WTC11 (cell line): ENCODE data around the gene JUND. TPM values are rescaled to one million over a fixed set of nuclear protein-coding genes. Genes with fewer than 3 reads are reported as not detected.

ENCODE experiments used
- ATAC-seq: fragments of 200-7000 bp; cut with Tn5 transposase; 2 replicates; pipeline ENCODE4 v1.10.0; 2021; ENCODE audit warnings: mild to moderate bottlenecking, moderate library complexity
- CTCF ChIA-PET: fragments of 300-600 bp; sonication (Branson Sonifier 250); formaldehyde crosslinking; loops from one replicate; lab custom pipeline; 2021; ENCODE audit warnings: antibody characterized with exemption; lab: Charles Lee
- POLR2A ChIA-PET: fragments of 350-600 bp; sonication (Branson Sonifier 250); formaldehyde crosslinking; loops from one replicate; lab custom pipeline; 2021; ENCODE audit warnings: antibody characterized with exemption; lab: Charles Lee
- DNase-seq: peaks from one replicate; pipeline ENCODE4 v3.0.0; 2021; ENCODE audit warnings: low spot score
- H3K27ac Mint-ChIP-seq: 2 replicates; pipeline ENCODE4 v1.8.0; 2021; ENCODE audit warnings: mixed read lengths
- H3K27me3 Mint-ChIP-seq: 2 replicates; pipeline ENCODE4 v1.8.0; 2021; ENCODE audit warnings: low read depth, mild to moderate bottlenecking, moderate library complexity, mixed read lengths
- H3K36me3 Mint-ChIP-seq: 2 replicates; pipeline ENCODE4 v1.8.0; 2021; ENCODE audit warnings: mixed read lengths
- H3K4me1 Mint-ChIP-seq: 2 replicates; pipeline ENCODE4 v1.8.0; 2022; ENCODE audit warnings: mixed read lengths
- H3K4me3 Mint-ChIP-seq: 2 replicates; pipeline ENCODE4 v1.8.0; 2021; ENCODE audit warnings: mild to moderate bottlenecking, moderate library complexity, mixed read lengths
- H3K9me3 Mint-ChIP-seq: 2 replicates; pipeline ENCODE4 v1.8.0; 2021; ENCODE audit warnings: mixed read lengths
- AR ChIP-seq: fragments of 250-450 bp; sonication (Bioruptor Pico); IDR thresholded peaks from 2 replicates; pipeline ENCODE4 v1.9.0; 2021; ENCODE audit warnings: mild to moderate bottlenecking
- ATF3 ChIP-seq: sonication (generic); formaldehyde crosslinking; conservative IDR thresholded peaks from 2 replicates; pipeline ENCODE4 v1.8.1; 2022; ENCODE audit warnings: mild to moderate bottlenecking, missing genetic modification reagents
- EMX1 ChIP-seq: fragments of 250-450 bp; sonication (Bioruptor Pico); IDR thresholded peaks from 2 replicates; pipeline ENCODE4 v1.8.0; 2021; ENCODE audit warnings: mild to moderate bottlenecking
- GRHL2 ChIP-seq: fragments of 250-450 bp; sonication (Bioruptor Pico); IDR thresholded peaks from 2 replicates; pipeline ENCODE4 v1.8.0; 2022; ENCODE audit warnings: mild to moderate bottlenecking, moderate library complexity; ENCODE audit not compliant: insufficient replicate concordance, severe bottlenecking
- GTF2I ChIP-seq: fragments of 250-450 bp; sonication (Bioruptor Pico); conservative IDR thresholded peaks from 2 replicates; pipeline ENCODE4 v1.4.0; 2021; ENCODE audit warnings: mild to moderate bottlenecking
- HMGA2 ChIP-seq: fragments of 250-450 bp; sonication (Bioruptor Pico); IDR thresholded peaks from 2 replicates; pipeline ENCODE4 v1.4.0; 2021; ENCODE audit warnings: mild to moderate bottlenecking, moderate library complexity
- JAZF1 ChIP-seq: fragments of 250-450 bp; sonication (Bioruptor Pico); IDR thresholded peaks from 2 replicates; pipeline ENCODE4 v1.9.0; 2021; ENCODE audit warnings: moderate library complexity, mild to moderate bottlenecking, inconsistent platforms
- JUN ChIP-seq: sonication (generic); formaldehyde crosslinking; IDR thresholded peaks from 2 replicates; pipeline ENCODE4 v1.8.0; 2023; ENCODE audit warnings: mild to moderate bottlenecking, missing genetic modification reagents
- NR2C2 ChIP-seq: sonication (generic); formaldehyde crosslinking; IDR thresholded peaks from 2 replicates; pipeline ENCODE4 v1.8.0; 2022; ENCODE audit warnings: mild to moderate bottlenecking, missing genetic modification reagents
- PREB ChIP-seq: sonication (generic); formaldehyde crosslinking; IDR thresholded peaks from 2 replicates; pipeline ENCODE4 v1.8.1; 2022; ENCODE audit warnings: mild to moderate bottlenecking, missing genetic modification reagents, moderate library complexity, borderline replicate concordance
- PRRX2 ChIP-seq: fragments of 250-450 bp; sonication (Bioruptor Pico); IDR thresholded peaks from 2 replicates; pipeline ENCODE4 v1.8.0; 2021; ENCODE audit warnings: mild to moderate bottlenecking
- RORB ChIP-seq: fragments of 250-450 bp; sonication (Bioruptor Pico); IDR thresholded peaks from 2 replicates; pipeline ENCODE4 v1.9.0; 2021; ENCODE audit warnings: mild to moderate bottlenecking
- SOX15 ChIP-seq: fragments of 250-450 bp; sonication (Bioruptor Pico); IDR thresholded peaks from 2 replicates; pipeline ENCODE4 v1.9.0; 2021; ENCODE audit warnings: mild to moderate bottlenecking
- TEAD4 ChIP-seq: sonication (generic); formaldehyde crosslinking; IDR thresholded peaks from 2 replicates; pipeline ENCODE4 v1.8.0; 2022; ENCODE audit warnings: mild to moderate bottlenecking, missing genetic modification reagents
- ZNF317 ChIP-seq: sonication (generic); formaldehyde crosslinking; IDR thresholded peaks from 2 replicates; pipeline ENCODE4 v1.8.1; 2023; ENCODE audit warnings: low read depth, mild to moderate bottlenecking, moderate library complexity, missing genetic modification reagents, borderline replicate concordance
- total RNA-seq: library from RNA; stranded (reverse); gene quantifications from 3 replicates; pipeline ENCODE4 v1.2.3, GENCODE V29; 2021
- TF ChIP-seq, protein P1 (sequence below): sonication (generic); formaldehyde crosslinking; IDR thresholded peaks from 2 replicates; pipeline ENCODE4 v1.8.1; 2022; ENCODE audit warnings: low read depth, missing genetic modification reagents, borderline replicate concordance
- TF ChIP-seq, protein P2 (sequence below): sonication (generic); formaldehyde crosslinking; IDR thresholded peaks from 2 replicates; pipeline ENCODE4 v1.8.0; 2022; ENCODE audit warnings: mild to moderate bottlenecking, missing genetic modification reagents
- TF ChIP-seq, protein P3 (sequence below): sonication (generic); formaldehyde crosslinking; IDR thresholded peaks from 2 replicates; pipeline ENCODE4 v1.8.1; 2022; ENCODE audit warnings: low read depth, mild to moderate bottlenecking, moderate library complexity, missing genetic modification reagents, borderline replicate concordance

The JUND gene
- total RNA-seq, 1 experiment from 2014 or later, result 121 TPM

- H3K4me1 Mint-ChIP-seq, result peaks cover 41% of the 10 kb centered on the region
- peaks cover 9% of the 10 kb centered on the region for H3K27me3 Mint-ChIP-seq
- H3K9me3 Mint-ChIP-seq, result no peaks in the 10 kb centered on the region
- 0 out of 2 replicates have a peak, but pooled peaks cover under 1% of the 10 kb centered on the region for H3K36me3 Mint-ChIP-seq
- POLR2A ChIA-PET, result no interaction called here
- CTCF ChIA-PET, result interaction anchor here (0.9 kb wide), 1 partner anchor 44 kb away, joined by 4 read pairs; no protein-coding TSS in a partner anchor
- no peak overlapping the region for H3K4me3 Mint-ChIP-seq
- TF ChIP-seq PREB (CRISPR knock-in tag) (no peak), SOX15 (no peak), NR2C2 (CRISPR knock-in tag) (no peak), ATF3 (CRISPR knock-in tag) (no peak)
- TF ChIP-seq, protein P1, sequence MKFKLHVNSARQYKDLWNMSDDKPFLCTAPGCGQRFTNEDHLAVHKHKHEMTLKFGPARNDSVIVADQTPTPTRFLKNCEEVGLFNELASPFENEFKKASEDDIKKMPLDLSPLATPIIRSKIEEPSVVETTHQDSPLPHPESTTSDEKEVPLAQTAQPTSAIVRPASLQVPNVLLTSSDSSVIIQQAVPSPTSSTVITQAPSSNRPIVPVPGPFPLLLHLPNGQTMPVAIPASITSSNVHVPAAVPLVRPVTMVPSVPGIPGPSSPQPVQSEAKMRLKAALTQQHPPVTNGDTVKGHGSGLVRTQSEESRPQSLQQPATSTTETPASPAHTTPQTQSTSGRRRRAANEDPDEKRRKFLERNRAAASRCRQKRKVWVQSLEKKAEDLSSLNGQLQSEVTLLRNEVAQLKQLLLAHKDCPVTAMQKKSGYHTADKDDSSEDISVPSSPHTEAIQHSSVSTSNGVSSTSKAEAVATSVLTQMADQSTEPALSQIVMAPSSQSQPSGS (CRISPR knock-in tag), result no peak
- DNase-seq (no peak), ATAC-seq (no peak)
- H3K27ac Mint-ChIP-seq, result no peak overlapping the region; the same call in 1 of the 2 replicates
Observed at GRCh38 chr19:18284712-18285360, 3.4 kb upstream of the JUND start.

DNA sequence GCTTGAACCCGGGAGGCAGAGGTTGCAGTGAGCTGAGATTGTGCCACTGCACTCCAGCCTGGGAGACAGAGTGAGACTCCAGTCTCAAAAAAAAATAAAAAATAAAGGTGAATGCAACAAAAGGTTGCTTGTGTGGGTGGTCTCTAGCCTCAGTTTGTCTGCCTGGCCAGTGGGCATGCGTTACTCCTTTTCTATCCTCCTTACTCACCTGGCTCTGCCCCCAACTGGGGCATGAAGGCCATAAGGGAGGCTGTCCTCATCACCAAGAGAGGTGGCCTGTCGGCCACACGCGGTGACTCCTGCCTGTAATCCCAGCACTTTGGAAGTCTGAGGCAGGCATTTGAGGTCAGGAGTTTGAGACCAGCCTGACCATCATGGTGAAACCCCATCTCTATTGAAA is 1.9 kb upstream of the JUND start:
- ATAC-seq, result no peak
- CTCF ChIA-PET, result no interaction called here
- TF ChIP-seq, protein P1 (CRISPR knock-in tag), result no peak
- TF ChIP-seq RORB (no peak), GRHL2 (no peak), TEAD4 (CRISPR knock-in tag) (no peak), JAZF1 (CRISPR knock-in tag) (no peak), ZNF317 (CRISPR knock-in tag) (no peak), JUN (no peak), EMX1 (no peak)
- TF ChIP-seq, protein P2, sequence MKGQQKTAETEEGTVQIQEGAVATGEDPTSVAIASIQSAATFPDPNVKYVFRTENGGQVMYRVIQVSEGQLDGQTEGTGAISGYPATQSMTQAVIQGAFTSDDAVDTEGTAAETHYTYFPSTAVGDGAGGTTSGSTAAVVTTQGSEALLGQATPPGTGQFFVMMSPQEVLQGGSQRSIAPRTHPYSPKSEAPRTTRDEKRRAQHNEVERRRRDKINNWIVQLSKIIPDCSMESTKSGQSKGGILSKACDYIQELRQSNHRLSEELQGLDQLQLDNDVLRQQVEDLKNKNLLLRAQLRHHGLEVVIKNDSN, result no peak
- TF ChIP-seq, all 79 proteins: peak for 0
- Mint-ChIP-seq H3K4me1 (peaks cover 44% of the 10 kb centered on the region), H3K4me3 (no peak overlapping the region), H3K27ac (no peak overlapping the region), H3K27me3 (peaks cover 9% of the 10 kb centered on the region), H3K36me3 (peaks cover 12% of the 10 kb centered on the region), H3K9me3 (no peaks in the 10 kb centered on the region)
- no peak for DNase-seq
- POLR2A ChIA-PET, result interaction anchor here (0.6 kb wide), 1 partner anchor 288 kb away, joined by 8 read pairs; the partner anchor contains the start of gene UBA52

GRCh38 chr19:18282788-18283141 is 1.3 kb upstream of the JUND start:
- ATAC-seq (no peak), DNase-seq (no peak)
- peaks cover 12% of the 10 kb centered on the region for H3K36me3 Mint-ChIP-seq
- TF ChIP-seq GTF2I (peak; percentile 90), PRRX2 (no peak), HMGA2 (CRISPR knock-in tag) (no peak), AR (CRISPR knock-in tag) (no peak)
- TF ChIP-seq, protein P3, sequence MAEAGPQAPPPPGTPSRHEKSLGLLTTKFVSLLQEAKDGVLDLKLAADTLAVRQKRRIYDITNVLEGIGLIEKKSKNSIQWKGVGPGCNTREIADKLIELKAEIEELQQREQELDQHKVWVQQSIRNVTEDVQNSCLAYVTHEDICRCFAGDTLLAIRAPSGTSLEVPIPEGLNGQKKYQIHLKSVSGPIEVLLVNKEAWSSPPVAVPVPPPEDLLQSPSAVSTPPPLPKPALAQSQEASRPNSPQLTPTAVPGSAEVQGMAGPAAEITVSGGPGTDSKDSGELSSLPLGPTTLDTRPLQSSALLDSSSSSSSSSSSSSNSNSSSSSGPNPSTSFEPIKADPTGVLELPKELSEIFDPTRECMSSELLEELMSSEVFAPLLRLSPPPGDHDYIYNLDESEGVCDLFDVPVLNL (CRISPR knock-in tag), result no peak
- H3K9me3 Mint-ChIP-seq, result no peaks in the 10 kb centered on the region
- ChIA-PET POLR2A (interaction anchor here (0.6 to 5.1 kb wide), 3 partner anchors 10 to 45 kb away, joined by 4 to 200 read pairs (median 51); no protein-coding TSS in a partner anchor), CTCF (interaction anchor here (2.7 to 6.8 kb wide), 5 partner anchors 10 to 107 kb away, joined by 32 to 240 read pairs (median 63); partner anchors contain the start of gene LSM4)
- peak overlapping the region; percentile 73 for H3K4me3 Mint-ChIP-seq
- peaks cover 9% of the 10 kb centered on the region for H3K27me3 Mint-ChIP-seq
- H3K27ac Mint-ChIP-seq, result peak overlapping the region; percentile 98
- peaks cover 39% of the 10 kb centered on the region for H3K4me1 Mint-ChIP-seq
